ENCODE results near the gene SLC30A1. TPM values are rescaled to one million over a fixed set of nuclear protein-coding genes. Genes with fewer than 3 reads are reported as not detected.

SLC30A1 gene
- total and polyA plus RNA-seq, 2 of the 13 experiments (the other 11 are each of a cell fraction or from before 2014, with no cell fraction given) = 5.9 to 24.4 TPM

DNA sequence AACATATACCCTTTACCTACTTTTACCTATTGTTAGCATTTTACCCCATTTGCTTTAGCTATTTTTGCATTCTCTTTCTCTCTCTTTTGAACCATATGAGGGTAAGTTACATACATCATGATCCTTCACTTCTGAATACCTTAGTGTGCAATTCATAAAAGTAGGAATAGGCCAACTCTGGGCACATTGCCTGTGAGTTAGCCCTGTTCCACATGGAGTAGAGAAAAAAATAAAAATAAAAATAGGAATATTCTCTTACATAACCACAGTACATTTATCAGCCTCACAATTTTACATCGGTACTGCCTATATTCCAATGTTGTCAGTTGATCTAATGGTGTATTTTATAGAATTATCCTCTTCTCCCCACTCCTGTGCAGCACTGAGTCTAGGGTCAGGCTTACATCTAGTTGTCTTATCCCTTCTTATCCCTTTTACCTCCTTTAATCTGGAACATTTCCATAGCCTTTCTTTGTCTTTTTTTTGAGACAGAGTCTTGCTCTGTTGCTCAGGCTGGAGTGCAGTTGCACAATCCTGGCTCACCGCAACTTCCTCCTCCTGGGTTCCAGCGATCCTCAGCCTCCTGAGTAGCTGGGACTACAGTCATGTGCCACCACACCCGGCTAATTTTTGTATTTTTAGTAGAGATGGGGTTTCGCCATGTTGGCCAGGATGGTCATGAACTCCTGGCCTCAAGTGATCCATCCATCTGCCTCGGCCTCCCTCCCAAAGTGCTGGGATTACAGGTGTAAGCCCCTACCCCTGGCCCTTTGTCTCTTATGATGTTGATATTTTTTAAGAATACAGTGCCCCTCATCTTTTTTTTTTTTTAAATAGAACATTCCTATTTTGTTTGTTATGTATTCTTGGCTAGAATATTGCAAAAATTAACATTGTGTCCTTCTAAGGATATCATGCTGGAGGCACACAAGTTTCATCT, 11.1 kb upstream of the SLC30A1 start:
- peak; percentile 36; the same call in 1 of the 3 replicates for ATAC-seq
- FAIRE-seq = no peak
- CTCF ChIA-PET (ENCODE audit: low intra/inter-chr PET ratio, low total read pairs) = no interaction called here

More for the DNA sequence above, 11.1 kb upstream of the SLC30A1 start:
- whole genome bisulfite sequencing (ENCODE audit: low lambda C conversion rate) = 35% methylated on average over 6 of the region's 6 CpGs
- no peak overlapping the region for H3K9ac ChIP-seq (ENCODE audit: insufficient read depth, low read depth, low read length)
- H3K27me3 ChIP-seq (ENCODE audit: control insufficient read depth in 1 of 2, insufficient read depth in 2 of 2, low read length in 2 of 2) = 0 out of 5 replicates have a peak, but pooled peaks cover 0 to 4% of the 10 kb centered on the region in 2 experiments
- BruUV-seq (replicated peaks) = no TSS peak
- in situ Hi-C loops (cut with HindIII; ENCODE audit: extremely low pct_ligation_motif_present, low pct_unique_long_range_greater_than_20kb) (no loop called here), intact Hi-C loops (cut with micrococcal nuclease; ENCODE audit: unreplicated experiment) (no loop called here)
- no peak overlapping the region for H3K27ac ChIP-seq (ENCODE audit: extremely low read length, insufficient read depth, low read length)
- H3K4me1 ChIP-seq (ENCODE audit: insufficient read depth, low read length) = peaks cover 5% of the 10 kb centered on the region; the same call in 1 of the 2 replicates
- POLR2A ChIA-PET = no interaction called here
- H3K4me2 ChIP-seq (ENCODE audit: low read depth, low read length) = no peak overlapping the region
- no peak overlapping the region for H2AFZ ChIP-seq (ENCODE audit: low read length)
- TF ChIP-seq EHMT2 (IDR thresholded peaks at IDR 0.05; ENCODE audit: borderline replicate concordance, low read depth, low read length) (no peak), ELF3 (CRISPR knock-in tag; IDR thresholded peaks at IDR 0.05) (peak; percentile 60; the same call in 1 of the 2 replicates), HIC2 (CRISPR knock-in tag; IDR thresholded peaks at IDR 0.05; ENCODE audit: low read depth) (no peak), CEBPG (CRISPR knock-in tag; IDR thresholded peaks at IDR 0.05) (peak; percentile 76), GABPB1 (CRISPR knock-in tag; IDR thresholded peaks at IDR 0.05) (0 out of 2 replicates have a peak, but pooled peaks have one; percentile 20), CEBPB (IDR thresholded peaks at IDR 0.05; ENCODE audit: borderline replicate concordance, low read depth, low read length) (peak; percentile 71), ZMAT5 (CRISPR knock-in tag; IDR thresholded peaks at IDR 0.05; ENCODE audit: borderline replicate concordance, low read depth) (no peak), ZNF121 (CRISPR knock-in tag; IDR thresholded peaks at IDR 0.05) (0 out of 2 replicates have a peak, but pooled peaks have one; percentile 52), ATF2 (CRISPR knock-in tag; IDR thresholded peaks at IDR 0.05) (no peak)
- TF ChIP-seq, protein P1, sequence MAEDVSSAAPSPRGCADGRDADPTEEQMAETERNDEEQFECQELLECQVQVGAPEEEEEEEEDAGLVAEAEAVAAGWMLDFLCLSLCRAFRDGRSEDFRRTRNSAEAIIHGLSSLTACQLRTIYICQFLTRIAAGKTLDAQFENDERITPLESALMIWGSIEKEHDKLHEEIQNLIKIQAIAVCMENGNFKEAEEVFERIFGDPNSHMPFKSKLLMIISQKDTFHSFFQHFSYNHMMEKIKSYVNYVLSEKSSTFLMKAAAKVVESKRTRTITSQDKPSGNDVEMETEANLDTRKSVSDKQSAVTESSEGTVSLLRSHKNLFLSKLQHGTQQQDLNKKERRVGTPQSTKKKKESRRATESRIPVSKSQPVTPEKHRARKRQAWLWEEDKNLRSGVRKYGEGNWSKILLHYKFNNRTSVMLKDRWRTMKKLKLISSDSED (CRISPR knock-in tag; IDR thresholded peaks at IDR 0.05) = no peak
- DNase-seq (ENCODE audit: low spot score) = no peak
- H3K79me2 ChIP-seq (ENCODE audit: insufficient read depth, low read length) = no peaks in the 10 kb centered on the region
- H3K9me3 ChIP-seq (ENCODE audit: low read length) = no peaks in the 10 kb centered on the region
- H3K4me3 ChIP-seq (replicated peaks in 1 of 3; ENCODE audit: insufficient read depth in 1 of 3, low read depth in 2 of 3, low read length in 3 of 3) = no peak overlapping the region
- H3K36me3 ChIP-seq (replicated peaks in 1 of 2; ENCODE audit: control insufficient read depth in 1 of 2, insufficient read depth in 2 of 2, low read length in 2 of 2) = no peaks in the 10 kb centered on the region
- no peaks in the 10 kb centered on the region for H4K20me1 ChIP-seq (ENCODE audit: insufficient read depth, low read length)

All from HepG2 (cell line).